ENCODE measurements around the gene PALD1.

DNA sequence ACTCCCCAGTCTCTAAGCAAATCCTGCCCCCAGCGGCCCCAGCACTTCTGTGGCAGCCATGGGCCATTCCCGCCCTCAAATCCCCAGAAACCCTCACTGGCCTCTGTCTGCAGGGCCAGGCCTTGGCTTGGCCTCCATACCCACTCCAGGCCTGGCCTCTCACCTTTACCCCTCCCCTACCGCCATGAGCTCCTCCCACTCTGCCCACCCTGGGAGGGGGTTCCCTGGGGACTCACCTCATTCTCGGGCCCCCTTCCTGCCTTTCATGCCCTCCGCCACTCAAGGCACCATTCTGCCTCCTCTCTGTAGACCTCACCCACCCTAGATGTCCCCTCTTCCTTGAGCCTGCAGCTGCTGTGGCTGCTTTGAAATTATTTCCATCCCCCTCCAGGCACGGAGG is 83.0 kb downstream of the PALD1 start:
- TF ChIP-seq CTCF (IDR thresholded peaks at IDR 0.05), result no peak
- no peak for TF ChIP-seq POLR2A (IDR thresholded peaks at IDR 0.05)

All from lower leg skin (tissue), 3 donors.